Hepatocyte (in vitro differentiated cells): ENCODE measurements around the gene USP3.

Experiments
- EZH2 ChIP-seq: fragments of 200-600 bp; sonication (generic); IDR thresholded peaks from 2 replicates; pipeline ENCODE4 v1.6.1; 2016; ENCODE audit warnings: antibody characterized with exemption, mild to moderate bottlenecking, borderline replicate concordance
- EZH2phosphoT487 ChIP-seq: fragments of 200-600 bp; sonication (generic); IDR thresholded peaks from one replicate; pipeline ENCODE4 v1.6.1; 2018; ENCODE audit warnings: antibody characterized with exemption, mild to moderate bottlenecking, low read depth, moderate library complexity; ENCODE audit not compliant: unreplicated experiment, severe bottlenecking
- TF ChIP-seq, protein P1 (sequence below): fragments of 200-600 bp; sonication (generic); IDR thresholded peaks from 2 replicates; pipeline ENCODE4 v1.5.1; 2016; ENCODE audit warnings: antibody characterized with exemption, mild to moderate bottlenecking; ENCODE audit not compliant: poor library complexity

DNA sequence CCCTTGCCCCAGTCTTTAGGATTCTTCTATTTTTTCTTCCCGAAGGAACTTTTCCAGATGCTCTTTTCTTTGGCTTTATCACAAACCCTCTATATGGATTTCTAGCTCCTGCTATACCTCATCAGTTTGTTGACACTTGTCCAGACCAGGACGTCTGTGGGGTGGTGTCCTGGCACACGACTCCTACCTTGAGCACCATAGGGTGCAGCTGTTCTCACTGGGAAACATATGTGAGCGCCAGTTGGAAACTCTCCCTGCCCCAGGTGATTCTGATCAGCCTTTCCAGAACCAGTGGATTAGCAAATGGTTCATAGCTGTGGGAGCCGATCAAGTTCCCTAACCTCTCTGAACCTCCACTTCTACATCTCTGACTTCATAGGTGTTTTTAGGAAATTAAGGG is 40.6 kb upstream of the USP3 start:
- TF ChIP-seq, protein P1, sequence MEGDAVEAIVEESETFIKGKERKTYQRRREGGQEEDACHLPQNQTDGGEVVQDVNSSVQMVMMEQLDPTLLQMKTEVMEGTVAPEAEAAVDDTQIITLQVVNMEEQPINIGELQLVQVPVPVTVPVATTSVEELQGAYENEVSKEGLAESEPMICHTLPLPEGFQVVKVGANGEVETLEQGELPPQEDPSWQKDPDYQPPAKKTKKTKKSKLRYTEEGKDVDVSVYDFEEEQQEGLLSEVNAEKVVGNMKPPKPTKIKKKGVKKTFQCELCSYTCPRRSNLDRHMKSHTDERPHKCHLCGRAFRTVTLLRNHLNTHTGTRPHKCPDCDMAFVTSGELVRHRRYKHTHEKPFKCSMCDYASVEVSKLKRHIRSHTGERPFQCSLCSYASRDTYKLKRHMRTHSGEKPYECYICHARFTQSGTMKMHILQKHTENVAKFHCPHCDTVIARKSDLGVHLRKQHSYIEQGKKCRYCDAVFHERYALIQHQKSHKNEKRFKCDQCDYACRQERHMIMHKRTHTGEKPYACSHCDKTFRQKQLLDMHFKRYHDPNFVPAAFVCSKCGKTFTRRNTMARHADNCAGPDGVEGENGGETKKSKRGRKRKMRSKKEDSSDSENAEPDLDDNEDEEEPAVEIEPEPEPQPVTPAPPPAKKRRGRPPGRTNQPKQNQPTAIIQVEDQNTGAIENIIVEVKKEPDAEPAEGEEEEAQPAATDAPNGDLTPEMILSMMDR = no peak
- TF ChIP-seq EZH2phosphoT487 (no peak), EZH2 (no peak)
